GM19372 (cell line): ENCODE measurements around the gene ATP1A4.

ENCODE experiments used
- ATAC-seq: cut with Tn5 transposase; IDR thresholded peaks from one replicate; pipeline ENCODE4 v1.9.1; 2021; ENCODE audit warnings: mild to moderate bottlenecking, low read depth, moderate library complexity; ENCODE audit not compliant: unreplicated experiment

The ATP1A4 gene

GRCh38 chr1:160197231-160197630 lies 45.8 kb downstream of the ATP1A4 start:
- ATAC-seq, result no peak

DNA sequence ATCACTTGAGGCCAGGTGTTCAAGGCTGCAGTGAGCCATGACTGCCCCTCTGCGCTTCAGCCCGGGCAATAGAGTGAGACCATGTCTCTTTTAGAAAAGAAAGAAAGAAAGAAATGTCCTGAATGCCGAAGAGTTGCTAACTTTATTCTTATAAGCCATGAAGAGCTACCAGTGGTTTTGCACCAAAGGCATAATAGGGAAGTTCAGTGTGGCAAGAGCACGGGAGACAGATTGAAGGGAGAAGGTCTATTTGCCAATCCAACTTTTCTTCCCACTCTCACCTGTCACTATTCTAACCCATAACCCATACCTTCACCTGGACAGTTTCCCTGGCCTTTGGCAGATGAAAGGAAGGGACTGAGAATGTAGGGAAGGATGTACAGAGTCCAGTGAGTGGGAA lies 49.4 kb downstream of the ATP1A4 start:
- ATAC-seq, result no peak

DNA sequence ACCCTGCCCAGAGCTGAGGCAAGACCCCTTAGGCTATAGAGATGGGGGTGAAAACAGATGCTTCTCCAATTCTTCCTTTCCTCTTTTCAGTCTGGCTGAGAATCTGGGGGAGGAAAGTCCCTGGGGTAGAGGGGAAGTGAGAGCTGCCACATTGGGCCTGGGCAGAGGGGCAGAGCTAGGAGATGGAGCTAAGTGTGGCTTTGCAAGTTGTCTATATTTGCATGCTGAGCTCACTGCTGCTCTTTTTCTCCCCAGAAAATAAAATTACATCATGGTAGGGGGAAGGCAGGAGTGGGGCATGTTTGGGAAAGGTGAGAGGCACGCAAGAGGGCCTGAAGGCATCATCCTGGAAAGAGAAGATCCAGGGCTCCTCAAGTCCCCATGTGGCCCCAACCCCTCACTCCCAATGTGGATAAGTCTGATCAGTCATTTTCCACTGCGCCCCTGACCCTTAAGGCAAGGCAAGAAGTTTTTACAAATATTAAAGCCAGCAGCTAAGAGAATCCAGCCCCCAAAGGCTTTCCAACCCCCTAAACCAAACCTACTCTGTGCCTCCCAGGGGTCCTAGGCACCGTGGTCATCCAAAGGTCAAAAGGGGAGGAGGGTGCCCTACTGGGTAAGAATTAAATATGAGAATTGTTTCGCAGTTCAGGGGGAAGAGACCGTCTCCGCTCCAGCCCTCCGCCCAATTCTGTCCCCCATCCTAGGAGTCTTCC lies 53.3 kb downstream of the ATP1A4 start:
- peak; percentile 52 for ATAC-seq

GRCh38 chr1:160205242-160206035 lies 54.0 kb downstream of the ATP1A4 start, which contains the start of gene PEA15:
PEA15 (plus strand) TSS chr1:160205384; CDS start chr1:160211545, 6,161 bp downstream.
- peak; percentile 63 for ATAC-seq

DNA sequence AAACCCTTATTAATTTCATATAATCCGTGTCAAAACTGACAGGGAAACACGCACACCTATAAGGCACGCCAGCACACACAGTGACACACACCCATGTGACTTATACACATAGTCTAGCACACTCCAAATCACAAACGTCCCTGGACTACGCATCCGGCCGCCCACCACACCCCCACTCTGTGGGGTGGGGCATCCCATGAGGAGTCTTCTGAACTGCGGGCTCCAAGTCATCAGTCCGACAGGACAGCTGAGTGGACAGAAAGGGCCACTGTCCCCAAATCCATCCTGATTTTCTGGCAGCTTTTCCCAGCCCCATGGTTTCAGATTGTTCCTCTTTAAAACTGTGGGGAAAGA lies 54.6 kb downstream of the ATP1A4 start:
- no peak for ATAC-seq

DNA sequence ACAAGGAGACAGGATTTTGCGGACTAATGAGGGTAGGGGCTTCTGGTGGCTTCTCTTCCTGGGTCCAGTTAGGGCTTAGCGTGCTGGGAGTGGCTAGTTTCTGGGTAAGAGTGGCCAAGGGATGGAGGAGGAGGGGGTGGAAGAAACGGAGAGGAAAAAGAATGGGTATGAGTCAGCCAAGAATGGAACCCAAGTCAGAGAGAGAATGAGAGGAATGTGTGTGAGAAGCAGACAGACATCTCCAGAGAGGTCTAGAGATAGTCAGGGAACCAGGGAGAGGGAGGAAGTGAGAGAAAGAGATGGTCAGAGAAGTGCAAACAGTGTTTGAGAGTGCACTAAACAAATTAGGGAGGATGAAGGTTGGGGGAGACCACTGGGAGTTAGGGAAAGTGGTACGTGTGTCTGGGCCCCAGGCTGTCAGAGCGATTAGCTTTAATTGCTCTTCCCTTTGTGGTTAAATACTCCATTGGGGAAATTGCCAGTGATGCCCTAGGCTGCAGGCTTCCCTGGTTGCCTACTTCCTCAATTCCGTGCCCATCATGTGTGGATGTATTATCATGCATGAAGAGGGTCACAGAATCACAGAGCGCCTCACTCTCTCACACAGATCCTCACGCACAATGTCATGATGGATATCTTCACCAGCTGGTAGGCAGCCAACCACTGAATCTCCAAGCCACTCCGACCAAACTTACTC lies 55.2 kb downstream of the ATP1A4 start:
- no peak for ATAC-seq

GRCh38 chr1:160207118-160207650 lies 55.8 kb downstream of the ATP1A4 start:
- ATAC-seq, result no peak

DNA sequence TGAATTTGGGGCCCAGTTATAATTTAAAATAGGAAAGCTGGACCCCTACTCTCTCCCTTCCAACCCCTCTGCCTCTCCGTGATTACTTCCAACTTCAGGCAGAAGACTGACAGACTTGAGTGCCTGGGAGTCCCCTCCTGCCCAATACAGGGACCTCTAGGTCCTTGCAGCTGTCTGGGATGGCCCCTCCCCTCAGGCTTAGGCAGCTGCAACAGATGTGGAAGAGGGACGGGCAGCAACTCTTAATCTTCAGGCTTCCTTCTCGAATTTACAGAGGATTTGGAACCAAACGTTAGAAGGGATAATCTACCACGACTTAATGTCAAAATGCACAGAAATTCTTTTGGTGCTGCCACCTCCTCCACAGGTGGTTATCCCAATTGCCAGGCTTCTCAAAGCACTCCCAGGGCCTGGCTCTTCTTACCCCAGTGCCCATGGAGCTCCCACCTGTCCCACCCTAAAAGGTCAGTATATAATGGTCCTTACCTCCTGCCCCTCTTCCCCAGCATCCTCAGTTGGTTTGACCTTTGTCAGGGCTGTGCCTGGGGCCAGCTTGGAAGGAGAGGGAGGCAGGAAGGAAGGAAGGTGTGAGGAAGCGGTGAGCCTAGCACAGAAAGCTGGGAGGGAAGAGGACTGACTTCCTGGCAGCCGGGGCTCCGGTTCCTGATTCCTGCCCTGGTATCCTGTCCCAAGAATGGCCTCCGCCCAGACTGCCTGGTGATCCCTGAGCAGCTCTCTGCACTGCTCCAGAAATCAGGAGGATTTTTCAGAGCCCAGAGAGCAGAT lies 56.6 kb downstream of the ATP1A4 start:
- ATAC-seq, result no peak

DNA sequence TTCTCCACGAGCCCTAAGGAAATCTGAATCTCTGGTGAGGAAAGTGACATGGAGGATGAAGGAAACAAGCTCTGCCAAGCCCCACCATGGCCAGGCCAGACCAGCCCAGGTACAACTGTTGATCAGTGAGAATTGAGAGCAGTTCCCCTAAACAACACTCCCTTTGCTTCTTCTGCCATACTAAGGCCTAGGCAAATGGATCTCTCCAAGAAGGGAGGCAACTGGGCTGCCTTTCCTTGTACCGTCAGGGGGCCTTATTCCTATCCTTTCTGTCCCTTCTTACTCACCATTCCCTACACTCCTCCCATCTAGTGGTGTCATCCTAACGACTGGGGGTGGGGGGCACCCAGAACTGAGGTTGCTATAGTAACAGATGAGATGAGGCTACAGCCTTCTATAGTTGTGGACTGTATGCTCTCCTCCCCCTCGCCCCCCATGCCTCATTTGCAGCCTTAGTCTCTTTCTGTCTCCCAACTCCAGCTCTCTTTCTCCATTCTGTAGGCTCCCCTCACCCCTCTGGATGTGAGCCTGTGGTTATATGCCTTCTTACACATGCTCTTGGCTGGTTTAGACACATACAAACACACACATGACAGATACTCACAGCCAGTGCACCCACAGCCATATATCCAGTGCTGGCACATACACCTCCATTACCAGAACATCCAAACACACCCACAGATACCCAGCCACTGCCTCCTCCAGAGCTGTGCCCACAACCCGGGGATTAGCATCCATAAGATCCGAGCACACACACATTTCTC lies 57.3 kb downstream of the ATP1A4 start:
- no peak for ATAC-seq

DNA sequence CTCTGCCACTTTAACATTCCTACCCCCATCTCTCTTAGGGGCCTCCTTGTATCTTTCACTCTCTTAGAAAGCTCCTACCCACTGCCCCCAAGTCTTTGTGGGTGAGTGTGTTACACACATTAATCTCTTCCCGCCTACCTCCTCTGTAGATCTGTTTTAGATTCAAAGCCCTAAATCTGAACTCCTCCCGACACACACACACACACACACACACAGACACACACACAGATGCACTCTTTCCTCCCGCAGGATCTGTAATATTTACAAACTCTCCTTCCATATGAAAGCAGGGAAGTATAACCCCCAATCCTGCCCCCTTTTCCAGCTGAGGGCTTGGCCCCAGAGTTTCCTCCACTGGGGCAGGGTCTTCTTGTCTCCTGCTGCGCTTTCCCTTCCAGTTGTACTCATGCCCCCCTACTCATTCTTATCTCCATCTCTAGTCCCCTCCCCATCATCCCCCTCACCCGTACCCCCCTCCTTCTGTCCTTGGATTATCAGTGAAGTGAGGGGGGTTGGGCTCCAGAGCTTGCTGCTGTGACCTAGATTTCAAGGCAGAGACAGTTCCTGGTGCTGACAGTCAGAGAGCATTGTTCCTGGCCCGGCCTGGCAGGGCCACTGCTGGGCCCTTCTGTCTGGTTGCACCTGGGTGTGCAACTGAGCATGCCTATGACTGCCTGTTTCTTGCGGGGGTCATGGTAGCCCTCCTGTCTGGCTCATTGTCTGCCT lies 58.1 kb downstream of the ATP1A4 start:
- no peak for ATAC-seq

DNA sequence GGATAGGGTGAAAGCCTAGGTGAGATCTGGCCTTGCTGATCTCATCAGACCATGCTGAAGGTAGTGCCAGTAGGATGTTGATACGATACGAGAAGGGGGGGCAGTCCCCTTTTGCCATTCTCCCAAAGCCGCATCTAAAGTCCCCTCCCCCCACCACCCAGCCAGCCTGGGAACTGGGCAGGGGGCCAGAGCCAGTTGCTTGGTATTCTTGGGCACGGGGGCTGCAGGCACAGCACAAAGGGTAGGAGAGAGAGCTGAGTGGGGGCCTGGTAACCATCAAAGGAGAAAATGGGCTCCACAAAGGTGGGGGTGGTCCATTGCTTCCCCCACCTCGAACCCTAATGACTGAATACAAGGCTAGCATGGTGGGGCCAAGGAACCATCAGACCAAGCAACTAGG lies 59.2 kb downstream of the ATP1A4 start:
- no peak for ATAC-seq

- no peak for ATAC-seq
These were observed 59.8 kb downstream of the ATP1A4 start for GRCh38 chr1:160211046-160211790.

GRCh38 chr1:160214481-160215140 lies 63.2 kb downstream of the ATP1A4 start:
- no peak for ATAC-seq

DNA sequence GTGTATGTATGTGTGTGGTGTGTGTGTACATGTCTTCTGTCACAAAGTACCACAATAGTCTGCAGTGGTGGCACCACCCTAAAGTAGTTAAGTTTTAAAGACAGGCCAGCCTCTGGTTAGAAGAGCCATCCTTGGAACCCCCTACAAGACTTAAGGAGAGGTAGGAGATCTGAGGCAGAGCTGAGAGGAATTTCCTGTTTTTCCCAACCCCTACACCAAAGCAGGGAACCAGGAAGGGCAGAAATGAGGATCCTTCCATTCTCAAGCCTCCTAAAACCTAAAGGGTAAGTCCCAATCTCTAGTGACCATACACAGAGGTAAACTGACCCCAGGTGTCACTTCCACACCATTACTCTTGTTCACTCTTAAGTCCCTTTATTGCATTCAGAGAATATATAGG lies 64.9 kb downstream of the ATP1A4 start:
- ATAC-seq, result no peak

DNA sequence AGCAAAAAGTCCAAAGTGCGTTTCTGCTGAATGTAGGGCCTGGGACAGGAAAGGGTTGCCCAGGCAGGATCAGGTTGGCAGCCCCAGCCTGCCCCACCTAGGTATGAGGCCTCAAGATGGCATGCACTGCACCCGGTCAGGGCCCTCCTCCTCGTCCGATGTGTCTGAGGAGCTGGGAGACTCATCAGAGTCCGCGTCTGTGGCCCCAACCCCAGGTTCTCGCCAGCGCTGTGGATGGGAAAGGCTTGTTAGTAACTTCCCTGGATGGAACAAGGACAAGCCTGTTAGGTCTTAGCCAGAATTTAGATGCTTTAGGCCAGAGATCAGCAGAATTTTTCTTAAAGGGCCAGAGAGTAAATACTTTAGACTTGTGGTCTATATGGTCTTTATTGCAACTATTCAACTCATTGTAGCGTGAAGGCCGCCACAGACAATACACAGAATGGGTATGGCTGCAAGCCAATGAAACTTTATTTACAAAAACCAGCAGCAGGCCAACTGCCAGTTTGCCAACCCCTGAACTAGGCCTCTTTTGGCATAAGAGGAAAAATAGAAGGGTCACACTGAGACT lies 66.2 kb downstream of the ATP1A4 start:
- no peak for ATAC-seq

GRCh38 chr1:160219062-160219929 lies 67.9 kb downstream of the ATP1A4 start:
- ATAC-seq, result no peak
